AG10803 (cell line): ENCODE measurements around the gene GNAS.

Experiments used
- DNase-seq: peaks from one replicate; pipeline ENCODE4 v3.0.0; 2010; ENCODE audit warnings: low read depth
- H3K4me3 ChIP-seq: 2 replicates; pipeline ENCODE4 v1.5.1; 2011; ENCODE audit warnings: mild to moderate bottlenecking, low read length, control low read depth
- CTCF ChIP-seq: conservative IDR thresholded peaks from 2 replicates; pipeline ENCODE4 v1.5.1; 2011; ENCODE audit warnings: mild to moderate bottlenecking, low read length, control low read depth, inconsistent platforms

GNAS gene

GRCh38 chr20:58892141-58892931 is 39.8 kb downstream of the GNAS start:
- DNase-seq: peak; percentile 58
- no peak for TF ChIP-seq CTCF
- H3K4me3 ChIP-seq: peak overlapping the region; percentile 77

DNA sequence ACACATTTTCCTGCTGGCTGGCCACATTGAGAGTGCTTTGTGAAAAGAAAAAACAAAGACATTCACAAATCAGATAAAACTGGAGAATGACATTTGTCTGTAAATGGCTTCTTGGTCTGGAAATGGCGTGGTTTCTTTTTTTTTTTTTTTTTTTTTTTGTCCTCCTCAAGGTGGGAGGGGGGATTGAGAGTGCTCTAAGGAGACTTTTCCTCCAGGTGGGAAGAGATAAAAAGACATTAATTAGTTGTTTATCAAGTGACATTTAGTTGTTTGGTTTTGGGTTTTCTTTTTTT is 40.4 kb downstream of the GNAS start:
- no peak for TF ChIP-seq CTCF
- H3K4me3 ChIP-seq: peak overlapping the region; percentile 77
- no peak for DNase-seq

- peak overlapping the region; percentile 77 for H3K4me3 ChIP-seq
- no peak for TF ChIP-seq CTCF
- no peak for DNase-seq
Observed at GRCh38 chr20:58893355-58894120, 41.0 kb downstream of the GNAS start.

DNA sequence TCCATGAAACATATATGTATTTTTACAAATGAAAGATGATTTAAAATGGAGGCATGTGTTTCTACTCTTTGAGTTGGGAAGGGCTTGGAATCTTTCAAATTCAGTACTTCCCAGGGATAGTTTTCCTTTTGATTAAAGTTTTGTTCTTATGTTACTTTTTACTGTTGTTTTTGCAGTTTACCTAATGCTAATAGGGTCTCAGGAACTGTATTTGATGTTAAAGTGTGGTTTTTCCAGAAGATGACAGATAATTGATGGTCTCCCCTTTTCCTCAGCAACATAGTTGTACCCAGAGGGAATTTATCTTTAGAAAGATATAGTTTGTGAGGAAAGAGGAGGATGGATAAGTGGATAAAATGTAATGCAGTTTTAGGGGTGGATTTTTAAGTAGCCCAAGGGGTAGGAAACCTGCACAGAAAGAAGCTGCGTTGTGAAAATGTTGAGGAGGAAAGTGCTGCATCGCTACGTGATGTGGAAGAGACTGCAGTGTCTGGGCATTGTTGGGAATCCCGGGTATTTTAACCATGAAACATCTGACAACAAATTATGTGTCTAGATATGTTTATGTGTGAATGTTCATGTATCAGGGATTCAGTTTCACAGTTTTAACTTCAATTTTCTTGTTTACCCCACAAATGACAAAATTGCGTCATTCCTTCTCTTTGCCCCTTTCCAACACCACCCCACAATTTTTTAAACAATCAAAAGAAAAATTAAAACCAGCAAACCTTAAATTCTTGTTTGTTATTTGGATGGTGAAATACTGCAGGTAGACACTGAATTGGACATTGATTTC is 42.3 kb downstream of the GNAS start:
- peak overlapping the region; percentile 77 for H3K4me3 ChIP-seq
- DNase-seq: no peak
- no peak for TF ChIP-seq CTCF

DNA sequence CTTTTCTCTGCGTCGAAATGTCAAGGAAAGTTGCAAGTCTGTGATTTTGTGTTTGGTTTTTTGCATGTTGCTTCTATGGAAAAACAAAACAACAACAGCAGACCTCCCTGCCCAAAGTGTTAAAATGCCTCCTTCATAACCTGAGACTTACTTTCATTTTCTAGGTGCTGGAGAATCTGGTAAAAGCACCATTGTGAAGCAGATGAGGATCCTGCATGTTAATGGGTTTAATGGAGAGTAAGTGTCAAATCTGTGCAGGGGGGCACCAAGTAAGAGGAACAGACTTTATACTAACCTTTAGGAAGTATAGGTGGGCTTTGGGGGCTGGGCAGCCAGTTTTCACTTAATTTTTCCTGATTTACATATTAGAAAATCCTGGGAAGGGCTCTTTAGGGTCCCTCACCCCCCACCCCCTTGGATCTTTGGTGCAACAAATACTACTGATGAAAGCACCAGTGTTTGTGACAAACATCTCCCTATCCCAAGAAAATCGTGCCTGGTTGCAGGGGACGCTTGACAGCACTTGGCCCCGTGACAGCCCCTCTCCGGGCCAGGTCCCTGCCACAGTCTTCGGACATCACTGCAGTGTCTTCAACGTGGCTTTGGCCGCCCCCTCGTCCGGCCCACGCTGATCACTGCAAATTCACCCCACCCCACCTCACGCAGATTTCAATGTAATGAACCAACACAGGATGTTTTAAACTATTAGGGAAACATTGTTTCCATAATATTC is 43.1 kb downstream of the GNAS start:
- peak overlapping the region; percentile 77 for H3K4me3 ChIP-seq
- TF ChIP-seq CTCF: no peak
- DNase-seq: no peak

GRCh38 chr20:58896820-58897219 is 44.3 kb downstream of the GNAS start:
- DNase-seq: no peak
- H3K4me3 ChIP-seq: no peak overlapping the region
- no peak for TF ChIP-seq CTCF
